PC-9 (cell line): ENCODE data around the gene PCDH12. TPM values are rescaled to one million over a fixed set of nuclear protein-coding genes. Genes with fewer than 3 reads are reported as not detected.

Experiments used
- BruUV-seq: library from RNA; stranded (reverse); fragments of 400-500 nt; replicated peaks from 2 replicates; lab custom pipeline; 2021; lab: Mats Ljungman, UMichigan
- CTCF ChIA-PET: fragments of 300-600 bp; sonication (Branson Sonifier 250); formaldehyde crosslinking; loops from one replicate; lab custom pipeline; 2022; ENCODE audit warnings: antibody characterized with exemption; lab: Charles Lee
- POLR2A ChIA-PET: fragments of 300-600 bp; sonication (Branson Sonifier 250); formaldehyde crosslinking; loops from one replicate; lab custom pipeline; 2022; ENCODE audit warnings: antibody characterized with exemption; ENCODE audit not compliant: unreplicated experiment; lab: Charles Lee
- DNase-seq, 2 experiments: peaks; one replicate each; pipeline versions ENCODE4 v3.0.0 to v3.0.0-alpha.2; 2015 to 2022; ENCODE audit warnings: mixed read lengths in 1 of 2
- H2AFZ ChIP-seq: fragments of 200-600 bp; sonication (generic); 2 replicates; pipeline ENCODE4 v1.8.1; 2017; ENCODE audit warnings: antibody characterized with exemption
- H3F3A ChIP-seq: fragments of 200-600 bp; sonication (generic); 2 replicates; pipeline ENCODE4 v1.8.1; 2017; ENCODE audit warnings: antibody characterized with exemption, mild to moderate bottlenecking, low read depth; ENCODE audit not compliant: insufficient read depth
- H3K27ac ChIP-seq: fragments of 200-600 bp; sonication (generic); 2 replicates; pipeline ENCODE4 v1.6.1; 2016; ENCODE audit warnings: mixed run types
- H3K27me3 ChIP-seq: fragments of 200-600 bp; sonication (generic); 2 replicates; pipeline ENCODE4 v1.6.1; 2016; ENCODE audit warnings: low read depth, mixed run types; ENCODE audit not compliant: insufficient read depth
- H3K36me3 ChIP-seq: fragments of 200-600 bp; sonication (generic); 2 replicates; pipeline ENCODE4 v1.6.1; 2016; ENCODE audit warnings: low read depth, mixed run types
- H3K4me1 ChIP-seq: fragments of 200-600 bp; sonication (generic); replicated peaks from 2 replicates; pipeline ENCODE4 v1.6.1; 2016; ENCODE audit warnings: mixed run types; ENCODE audit not compliant: insufficient read depth
- H3K4me2 ChIP-seq: fragments of 200-600 bp; sonication (generic); 2 replicates; pipeline ENCODE4 v1.6.1; 2017; ENCODE audit warnings: mixed run types
- H3K4me3 ChIP-seq: fragments of 200-600 bp; sonication (generic); 2 replicates; pipeline ENCODE4 v1.6.1; 2016; ENCODE audit warnings: mixed run types
- H3K79me2 ChIP-seq: fragments of 200-600 bp; sonication (generic); 2 replicates; pipeline ENCODE4 v1.6.1; 2017; ENCODE audit warnings: low read depth, mixed run types
- H3K9me2 ChIP-seq: fragments of 200-600 bp; sonication (generic); 2 replicates; pipeline ENCODE4 v1.8.1; 2017; ENCODE audit warnings: mild to moderate bottlenecking; ENCODE audit not compliant: insufficient read depth
- H3K9me3 ChIP-seq: fragments of 200-600 bp; sonication (generic); 2 replicates; pipeline ENCODE4 v1.8.1; 2016; ENCODE audit warnings: low read depth; ENCODE audit not compliant: insufficient read depth
- H4K20me1 ChIP-seq: fragments of 200-600 bp; sonication (generic); 2 replicates; pipeline ENCODE4 v1.8.1; 2017; ENCODE audit not compliant: insufficient read depth
- EZH2 ChIP-seq: fragments of 200-600 bp; sonication (generic); IDR thresholded peaks from 2 replicates; pipeline ENCODE4 v1.8.0; 2017; ENCODE audit warnings: antibody characterized with exemption, low read depth
- intact Hi-C: fragments of 100-400 bp; cut with micrococcal nuclease; formaldehyde crosslinking; loops from one replicate; pipeline ENCODE4 v1.10.0; 2022; ENCODE audit not compliant: unreplicated experiment
- total RNA-seq: library from RNA; stranded (reverse); gene quantifications from 2 replicates; pipeline ENCODE4 v1.2.3, GENCODE V29; 2021
- TF ChIP-seq, protein P1 (sequence below): fragments of 200-600 bp; sonication (generic); conservative IDR thresholded peaks from 2 replicates; pipeline ENCODE4 v1.6.1; 2017; ENCODE audit warnings: mixed run types, antibody characterized with exemption, mild to moderate bottlenecking, moderate library complexity

Gene PCDH12
- total RNA-seq, 1 experiment from 2014 or later, result not detected

DNA sequence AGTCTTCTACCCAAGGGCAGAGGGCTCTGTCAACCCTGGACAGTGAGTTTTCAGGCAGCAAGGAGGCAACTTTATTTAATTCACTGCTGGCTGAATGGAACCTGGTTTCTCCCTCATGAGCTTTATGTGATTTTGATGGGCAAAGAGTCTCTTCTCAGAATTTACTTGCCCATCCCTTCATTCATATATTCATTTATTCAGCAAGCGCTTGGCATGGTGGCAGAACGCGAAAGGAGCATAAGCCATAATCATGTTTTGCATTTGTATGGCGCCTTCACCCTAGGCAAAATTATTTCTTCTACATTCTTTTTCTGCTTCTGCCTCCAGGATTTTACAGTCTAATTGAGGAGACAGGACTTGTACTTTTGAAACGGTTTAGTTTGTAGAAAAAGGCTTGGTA lies 26.3 kb downstream of the PCDH12 start:
- TF ChIP-seq EZH2, result no peak
- TF ChIP-seq, protein P1, sequence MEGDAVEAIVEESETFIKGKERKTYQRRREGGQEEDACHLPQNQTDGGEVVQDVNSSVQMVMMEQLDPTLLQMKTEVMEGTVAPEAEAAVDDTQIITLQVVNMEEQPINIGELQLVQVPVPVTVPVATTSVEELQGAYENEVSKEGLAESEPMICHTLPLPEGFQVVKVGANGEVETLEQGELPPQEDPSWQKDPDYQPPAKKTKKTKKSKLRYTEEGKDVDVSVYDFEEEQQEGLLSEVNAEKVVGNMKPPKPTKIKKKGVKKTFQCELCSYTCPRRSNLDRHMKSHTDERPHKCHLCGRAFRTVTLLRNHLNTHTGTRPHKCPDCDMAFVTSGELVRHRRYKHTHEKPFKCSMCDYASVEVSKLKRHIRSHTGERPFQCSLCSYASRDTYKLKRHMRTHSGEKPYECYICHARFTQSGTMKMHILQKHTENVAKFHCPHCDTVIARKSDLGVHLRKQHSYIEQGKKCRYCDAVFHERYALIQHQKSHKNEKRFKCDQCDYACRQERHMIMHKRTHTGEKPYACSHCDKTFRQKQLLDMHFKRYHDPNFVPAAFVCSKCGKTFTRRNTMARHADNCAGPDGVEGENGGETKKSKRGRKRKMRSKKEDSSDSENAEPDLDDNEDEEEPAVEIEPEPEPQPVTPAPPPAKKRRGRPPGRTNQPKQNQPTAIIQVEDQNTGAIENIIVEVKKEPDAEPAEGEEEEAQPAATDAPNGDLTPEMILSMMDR, result no peak
- Histone ChIP-seq H3K9me3 (no peaks in the 10 kb centered on the region), H3K9me2 (no peaks in the 10 kb centered on the region), H3K27ac (no peak overlapping the region), H4K20me1 (no peaks in the 10 kb centered on the region), H2AFZ (no peak overlapping the region), H3K4me2 (no peak overlapping the region), H3K4me3 (no peak overlapping the region), H3K4me1 (no peaks in the 10 kb centered on the region), H3K27me3 (no peaks in the 10 kb centered on the region), H3K79me2 (no peaks in the 10 kb centered on the region), H3F3A (peaks cover 4% of the 10 kb centered on the region; the same call in 1 of the 2 replicates), H3K36me3 (peaks cover 46% of the 10 kb centered on the region)
- ChIA-PET POLR2A (no interaction called here), CTCF (no interaction called here)
- intact Hi-C loops, result no loop called here
- BruUV-seq, result no TSS peak
- DNase-seq, result no peak

DNA sequence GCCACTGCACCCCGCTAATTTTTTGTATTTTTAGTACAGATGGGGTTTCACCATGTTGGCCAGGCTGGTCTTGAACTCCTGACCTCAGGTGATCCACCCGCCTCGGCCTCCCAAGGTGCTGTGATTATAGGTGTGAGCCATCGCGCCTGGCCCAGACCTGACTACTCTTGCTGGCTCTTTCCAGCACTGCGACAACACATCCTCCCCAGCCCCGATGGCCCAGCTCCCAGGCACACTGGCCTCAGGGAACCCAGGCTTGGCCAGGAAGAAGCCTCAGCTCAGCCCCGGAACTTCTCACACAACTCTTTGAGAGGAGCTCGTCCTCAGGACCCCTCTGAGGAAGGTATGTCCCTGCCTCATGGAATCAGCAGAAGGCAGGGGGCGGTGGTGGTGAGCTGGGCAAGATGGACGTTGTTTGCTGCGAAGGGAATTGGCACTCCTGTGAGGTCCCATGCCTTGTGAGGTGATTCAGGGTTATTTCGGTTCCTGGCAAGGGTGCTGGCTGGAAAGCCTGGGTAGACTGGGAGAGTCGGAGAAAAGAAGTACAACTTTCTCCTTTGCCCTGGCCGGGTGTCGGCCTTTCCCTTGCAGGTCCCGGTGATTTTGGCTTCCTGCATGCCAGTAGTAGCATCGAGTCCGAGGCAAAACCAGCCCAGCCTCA lies 28.5 kb downstream of the PCDH12 start:
- Histone ChIP-seq H3K9me3 (no peaks in the 10 kb centered on the region), H3K36me3 (peaks cover 47% of the 10 kb centered on the region), H2AFZ (no peak overlapping the region), H4K20me1 (0 out of 2 replicates have a peak, but pooled peaks cover under 1% of the 10 kb centered on the region), H3K79me2 (peaks cover 10% of the 10 kb centered on the region), H3K27ac (no peak overlapping the region), H3K4me2 (no peak overlapping the region), H3K27me3 (no peaks in the 10 kb centered on the region), H3K9me2 (no peaks in the 10 kb centered on the region), H3F3A (peaks cover 9% of the 10 kb centered on the region; the same call in 1 of the 2 replicates), H3K4me3 (no peak overlapping the region), H3K4me1 (peaks cover 1% of the 10 kb centered on the region)
- POLR2A ChIA-PET, result no interaction called here
- intact Hi-C loops, result no loop called here
- CTCF ChIA-PET, result no interaction called here
- BruUV-seq, result no TSS peak
- no peak for DNase-seq
- no peak for TF ChIP-seq EZH2

DNA sequence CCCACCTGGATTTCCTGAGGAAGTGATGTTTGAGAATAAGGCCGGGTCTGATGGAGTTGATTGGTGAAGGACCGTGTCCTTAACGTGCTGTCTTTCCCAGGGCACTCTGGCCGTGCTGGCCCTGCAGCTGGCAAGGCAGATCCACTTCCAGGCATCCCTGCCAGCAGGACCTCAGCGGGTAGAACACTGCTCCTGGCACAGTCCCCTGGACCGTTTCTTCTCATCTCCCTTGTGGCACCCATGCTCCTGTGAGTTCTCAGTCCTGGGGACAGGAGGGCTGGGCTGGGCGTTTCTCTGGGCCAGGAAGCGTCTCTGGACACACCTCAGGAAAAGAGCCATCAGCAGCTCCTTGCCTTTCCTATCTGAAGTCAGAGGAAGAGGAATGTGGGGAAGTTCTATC lies 30.0 kb downstream of the PCDH12 start:
- no peaks in the 10 kb centered on the region for H3K9me3 ChIP-seq
- no TSS peak for BruUV-seq
- POLR2A ChIA-PET, result interaction anchor here (0.6 kb wide), 1 partner anchor 414 kb away, joined by 4 read pairs; no protein-coding TSS in a partner anchor
- H3F3A ChIP-seq, result 0 out of 2 replicates have a peak, but pooled peaks cover 6% of the 10 kb centered on the region
- CTCF ChIA-PET, result no interaction called here
- intact Hi-C loops, result no loop called here
- H3K4me2 ChIP-seq, result no peak overlapping the region
- H3K27ac ChIP-seq, result no peak overlapping the region
- DNase-seq, result no peak
- no peaks in the 10 kb centered on the region for H3K27me3 ChIP-seq
- H3K36me3 ChIP-seq, result peaks cover 40% of the 10 kb centered on the region
- H3K9me2 ChIP-seq, result no peaks in the 10 kb centered on the region
- H3K79me2 ChIP-seq, result peaks cover 17% of the 10 kb centered on the region
- H4K20me1 ChIP-seq, result 0 out of 2 replicates have a peak, but pooled peaks cover 5% of the 10 kb centered on the region
- no peak overlapping the region for H3K4me3 ChIP-seq
- TF ChIP-seq EZH2, result no peak
- TF ChIP-seq, protein P1, result no peak
- H2AFZ ChIP-seq, result no peak overlapping the region
- H3K4me1 ChIP-seq, result peaks cover 6% of the 10 kb centered on the region
